ENCODE results near the gene WNT1.

Gene WNT1

DNA sequence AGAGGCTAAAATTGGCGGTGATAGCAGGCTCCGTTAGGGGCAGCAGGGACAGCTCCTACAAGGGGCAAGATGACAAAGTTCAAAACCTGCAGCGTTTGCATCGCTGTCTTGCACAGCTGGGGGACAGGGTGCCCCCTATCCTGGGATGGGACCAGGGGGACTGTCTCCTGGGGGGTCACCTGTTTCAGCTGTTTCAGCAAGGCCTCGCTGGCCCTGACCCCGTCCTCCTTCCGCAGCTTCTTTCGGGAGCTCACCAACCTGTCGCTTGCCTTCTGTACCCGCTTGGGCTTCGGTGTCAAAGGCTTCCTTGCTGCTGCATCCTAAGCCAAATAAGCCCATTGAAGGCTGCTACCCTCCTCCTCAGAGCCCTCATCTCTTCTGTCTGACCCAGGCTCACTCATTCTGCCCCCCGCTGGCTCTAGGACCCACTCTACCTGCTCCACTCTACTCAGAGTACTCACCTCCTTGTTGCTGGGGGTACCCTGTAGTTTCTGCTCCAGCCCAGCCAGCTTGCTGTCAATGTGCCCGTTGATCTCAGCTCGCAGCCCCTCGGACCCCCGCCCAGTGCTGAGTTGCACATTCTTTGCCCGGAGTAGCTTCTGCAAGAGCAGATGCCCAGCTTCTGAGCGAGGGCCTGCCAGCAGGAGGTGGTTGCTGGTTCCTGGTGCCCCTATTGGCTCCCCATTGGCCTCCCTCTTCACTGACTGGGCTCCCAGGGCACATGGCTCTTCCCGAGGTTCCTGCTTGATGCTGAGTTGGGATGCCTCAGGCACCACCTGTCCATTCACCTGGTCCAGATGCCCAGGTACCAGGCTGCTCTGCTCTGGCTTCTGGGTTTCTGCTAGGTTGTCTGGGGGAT, 52.8 kb downstream of the WNT1 start:
- DNase-seq = no peak

DNA sequence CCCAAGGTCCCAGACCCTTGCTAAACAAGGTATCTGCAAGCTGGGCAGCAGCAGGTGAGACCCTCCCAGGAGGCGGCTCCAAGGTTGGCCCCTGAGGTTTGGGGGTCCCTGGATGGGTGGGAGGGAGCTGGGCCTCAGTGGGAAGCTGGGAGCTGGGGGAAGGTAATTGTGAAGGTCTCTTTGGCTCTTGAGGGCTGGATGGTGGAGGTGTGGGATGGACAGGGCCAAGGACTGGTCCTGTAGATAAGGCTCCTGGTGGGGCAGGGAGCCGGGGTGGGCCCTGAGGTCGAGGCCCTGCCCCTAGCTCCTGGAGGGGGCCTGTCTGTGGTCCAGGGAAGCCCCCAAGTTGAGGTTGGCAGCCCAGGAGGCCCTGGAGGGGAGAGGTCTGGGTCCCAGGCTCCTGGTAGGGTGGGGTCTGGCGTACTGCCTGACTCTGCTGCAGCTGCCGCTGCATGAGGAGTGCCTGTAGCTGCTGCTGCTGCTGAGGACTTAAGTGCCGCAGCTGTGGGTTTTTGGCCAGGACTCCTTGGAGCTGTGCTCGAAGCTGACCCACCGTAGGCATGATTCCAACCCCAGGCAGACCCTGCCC, 53.5 kb downstream of the WNT1 start:
- no peak for DNase-seq
